GM21360 (cell line): ENCODE results near the gene MAP4K2.

ENCODE experiments used
- ATAC-seq: cut with Tn5 transposase; IDR thresholded peaks from one replicate; pipeline ENCODE4 v1.9.1; 2021; ENCODE audit warnings: mild to moderate bottlenecking, moderate library complexity; ENCODE audit not compliant: unreplicated experiment

Gene MAP4K2

DNA sequence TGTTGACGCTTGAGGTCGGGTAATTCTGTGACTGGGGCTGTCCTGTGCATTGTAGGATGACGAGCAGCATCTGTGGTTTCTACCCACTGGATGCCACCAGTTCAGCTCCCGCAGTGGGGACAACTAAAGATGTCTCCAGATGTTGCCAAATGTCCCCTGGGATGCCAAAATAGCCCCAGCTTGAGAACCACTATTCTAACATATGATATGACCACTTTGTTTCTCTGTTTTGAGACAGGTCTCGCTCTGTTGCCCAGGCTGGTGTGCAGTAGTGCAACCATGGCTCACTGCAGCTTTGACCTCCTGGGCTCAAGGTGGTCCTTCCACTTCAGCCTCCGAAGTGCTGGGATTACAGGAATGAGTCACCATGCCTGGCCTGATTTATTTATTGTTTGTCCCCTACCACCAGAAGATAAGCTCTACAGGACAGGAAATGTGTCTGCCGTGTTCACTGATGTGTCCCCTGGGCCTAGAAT lies 11.7 kb upstream of the MAP4K2 start:
- peak; percentile 42 for ATAC-seq

DNA sequence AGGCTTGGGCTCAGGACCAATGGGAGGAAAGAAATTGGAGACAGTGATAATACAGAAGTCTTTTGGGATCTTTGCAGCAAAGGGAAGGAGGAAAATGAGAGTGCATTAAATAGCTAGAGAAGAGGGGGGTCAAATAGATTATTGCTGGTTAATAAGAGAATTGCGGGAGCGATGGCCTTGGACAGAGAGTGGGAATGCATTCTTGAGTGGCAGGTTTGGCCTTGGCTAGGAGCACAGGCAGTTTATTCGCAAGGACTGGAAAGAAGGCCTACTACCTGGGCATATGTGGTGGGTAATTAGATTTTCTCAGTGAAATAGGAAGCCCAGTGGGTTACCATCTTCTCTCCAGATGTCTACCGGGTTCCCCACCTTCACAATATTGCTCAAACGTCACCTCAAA lies 10.8 kb upstream of the MAP4K2 start:
- no peak for ATAC-seq

DNA sequence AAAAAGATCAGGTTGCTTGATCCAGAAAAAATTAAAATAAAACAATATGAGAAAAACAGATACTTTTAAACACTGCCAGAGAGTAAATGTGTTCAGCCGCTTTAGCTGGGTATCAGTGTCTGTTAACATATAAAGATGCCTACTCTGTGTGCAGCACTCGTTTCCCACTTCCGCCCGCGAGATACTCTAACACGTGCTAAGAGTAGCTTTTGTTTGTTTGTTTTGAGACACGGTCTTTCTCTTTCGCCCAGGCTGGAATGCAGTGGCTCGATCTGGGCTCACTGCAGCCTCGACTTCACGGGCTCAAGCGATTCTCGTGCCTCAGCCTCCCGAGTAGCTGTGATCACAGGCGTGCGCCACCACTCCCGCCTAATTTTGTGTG lies 7.9 kb upstream of the MAP4K2 start:
- ATAC-seq = no peak

DNA sequence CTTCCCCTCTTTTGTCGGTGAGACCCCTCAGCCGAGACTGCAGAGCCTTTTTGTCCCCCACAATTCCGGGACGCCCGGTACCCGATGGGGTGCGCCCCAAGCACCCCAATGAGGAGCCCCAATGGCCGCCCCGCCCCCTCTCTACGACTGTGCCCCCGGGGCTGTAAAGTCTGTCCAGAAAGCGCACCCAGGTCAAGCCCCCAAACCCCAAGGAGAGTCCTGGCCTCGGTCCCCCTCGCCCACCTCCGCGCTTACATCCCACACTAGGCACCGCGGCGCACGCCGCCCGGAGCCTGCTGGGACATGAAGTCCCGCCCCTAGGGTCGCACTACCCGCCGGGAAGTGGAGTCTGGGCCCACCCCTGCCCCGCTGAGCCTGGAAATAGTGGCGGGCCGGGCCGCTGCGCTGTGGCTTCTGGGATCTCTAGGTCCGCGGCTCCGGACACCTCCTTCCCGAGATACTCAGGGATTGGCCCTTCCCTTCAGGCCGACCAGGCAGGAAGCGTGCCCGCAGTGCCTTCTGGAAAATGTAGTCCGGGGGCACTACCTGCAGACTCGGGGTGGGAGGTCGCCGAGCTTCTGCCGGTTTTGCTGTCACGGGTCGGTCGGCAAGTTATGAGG lies 7.4 kb upstream of the MAP4K2 start, which contains the start of gene MEN1:
Gene MEN1, minus strand, starts transcription at position 281 of the 620 bp plus-strand sequence. CDS start 442 bp downstream, outside the sequence.
- ATAC-seq = peak; percentile 52

DNA sequence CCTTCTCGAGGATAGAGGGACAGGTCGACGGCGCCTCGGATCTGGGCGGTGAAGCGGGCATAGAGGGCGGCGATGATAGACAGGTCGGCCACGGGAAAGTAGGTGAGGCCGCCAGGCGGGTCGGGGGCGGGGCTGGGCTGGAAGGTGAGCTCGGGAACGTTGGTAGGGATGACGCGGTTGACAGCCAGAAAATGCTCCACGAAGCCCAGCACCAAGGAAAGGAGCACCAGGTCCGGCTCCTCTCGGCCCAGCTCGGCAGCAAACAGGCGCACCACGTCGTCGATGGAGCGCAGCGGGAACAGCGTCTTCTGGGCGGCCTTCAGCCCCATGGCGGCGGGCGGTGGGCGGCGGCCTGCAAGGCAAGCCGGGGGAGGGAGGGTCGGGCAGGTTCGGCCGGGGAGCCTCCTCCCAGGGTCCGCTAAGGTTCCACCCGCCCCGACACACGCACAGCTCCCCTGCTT lies 6.8 kb upstream of the MAP4K2 start:
- peak; percentile 8 for ATAC-seq

DNA sequence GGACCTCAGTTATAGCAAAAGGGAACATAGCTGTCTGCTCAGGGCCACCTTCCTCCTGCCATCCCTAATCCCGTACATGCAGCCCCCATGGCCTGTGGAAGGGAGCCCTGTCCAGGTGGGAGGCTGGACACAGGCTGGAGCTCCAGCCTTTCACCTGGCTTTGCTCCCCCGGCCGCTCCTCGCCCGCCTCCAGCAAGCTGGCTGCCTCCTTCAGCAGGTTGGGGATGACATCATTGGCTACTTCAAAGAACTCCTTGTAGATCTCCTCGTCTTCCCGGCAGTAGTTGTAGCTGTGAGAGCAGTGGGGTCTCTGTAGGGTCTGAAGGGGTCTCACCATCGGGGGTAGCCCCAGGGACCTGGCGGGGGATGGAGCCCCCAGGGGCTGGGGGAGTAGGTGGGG lies 2.5 kb upstream of the MAP4K2 start:
- no peak for ATAC-seq

DNA sequence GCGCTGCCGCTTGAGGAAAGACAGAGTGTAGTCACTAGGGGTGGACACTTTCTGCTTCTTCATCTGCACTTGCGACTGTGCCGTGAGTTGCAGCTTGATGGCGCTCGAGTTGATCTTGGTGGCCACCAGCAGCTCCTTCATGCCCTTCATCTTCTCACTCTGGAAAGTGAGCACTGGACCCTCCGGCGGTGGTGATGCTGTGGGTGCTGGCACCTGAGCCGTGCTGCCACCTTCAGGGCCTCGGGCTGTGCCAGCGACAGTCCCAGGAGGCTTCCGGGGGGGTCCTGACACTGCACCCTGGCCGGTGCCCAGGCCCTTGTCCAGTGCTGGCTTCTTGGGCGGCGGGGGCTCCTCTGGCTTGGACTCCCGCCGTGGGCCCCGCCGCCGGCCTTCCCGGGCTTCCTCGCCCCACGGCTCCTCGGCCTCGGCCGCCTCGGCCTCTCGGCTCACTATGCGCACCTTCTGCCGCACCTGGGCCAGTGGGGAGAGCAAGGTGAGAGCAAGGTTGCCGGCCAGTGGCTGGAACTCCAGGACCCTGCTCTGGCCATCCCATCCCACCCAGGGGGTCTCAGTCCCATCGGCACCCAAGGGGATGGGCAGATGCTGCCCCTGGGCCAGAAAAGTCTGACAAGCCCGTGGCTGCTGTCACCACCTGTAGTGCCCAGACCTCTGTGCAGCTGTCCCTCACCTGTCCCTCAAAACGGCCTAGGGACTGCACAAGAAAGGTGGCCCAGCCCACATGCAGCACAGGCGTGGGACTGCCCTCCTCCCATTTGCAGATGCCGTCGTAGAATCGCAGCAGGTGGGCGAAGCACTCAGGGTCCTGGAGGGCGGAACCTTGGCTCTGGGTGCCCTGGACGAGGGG lies 1.6 kb upstream of the MAP4K2 start:
- ATAC-seq = no peak

DNA sequence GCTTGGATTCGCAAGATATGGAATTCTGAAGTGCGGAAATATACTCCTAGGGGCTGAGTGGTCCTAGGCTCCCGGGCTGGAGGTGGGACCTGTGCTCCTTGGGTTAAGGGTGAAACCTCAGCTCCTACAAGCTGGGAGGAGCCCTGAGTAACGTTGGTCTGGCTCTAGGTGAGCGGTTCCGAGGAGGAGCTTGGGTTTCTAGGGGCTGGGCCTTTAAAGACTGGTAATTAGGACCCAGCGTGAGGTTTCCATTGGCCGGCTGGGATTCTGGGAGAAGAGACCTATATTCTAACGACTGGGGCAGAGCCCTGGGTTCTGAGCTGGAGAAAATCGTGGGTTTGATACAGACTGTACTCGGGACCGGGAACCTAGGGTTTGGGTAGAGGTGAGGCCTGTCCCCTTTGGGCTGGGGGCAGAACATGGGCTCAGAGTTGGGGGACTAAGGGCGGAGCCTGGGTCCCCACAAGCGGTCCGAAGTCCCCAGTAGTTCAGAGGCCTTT lies 882 bp upstream of the MAP4K2 start:
- ATAC-seq = no peak

DNA sequence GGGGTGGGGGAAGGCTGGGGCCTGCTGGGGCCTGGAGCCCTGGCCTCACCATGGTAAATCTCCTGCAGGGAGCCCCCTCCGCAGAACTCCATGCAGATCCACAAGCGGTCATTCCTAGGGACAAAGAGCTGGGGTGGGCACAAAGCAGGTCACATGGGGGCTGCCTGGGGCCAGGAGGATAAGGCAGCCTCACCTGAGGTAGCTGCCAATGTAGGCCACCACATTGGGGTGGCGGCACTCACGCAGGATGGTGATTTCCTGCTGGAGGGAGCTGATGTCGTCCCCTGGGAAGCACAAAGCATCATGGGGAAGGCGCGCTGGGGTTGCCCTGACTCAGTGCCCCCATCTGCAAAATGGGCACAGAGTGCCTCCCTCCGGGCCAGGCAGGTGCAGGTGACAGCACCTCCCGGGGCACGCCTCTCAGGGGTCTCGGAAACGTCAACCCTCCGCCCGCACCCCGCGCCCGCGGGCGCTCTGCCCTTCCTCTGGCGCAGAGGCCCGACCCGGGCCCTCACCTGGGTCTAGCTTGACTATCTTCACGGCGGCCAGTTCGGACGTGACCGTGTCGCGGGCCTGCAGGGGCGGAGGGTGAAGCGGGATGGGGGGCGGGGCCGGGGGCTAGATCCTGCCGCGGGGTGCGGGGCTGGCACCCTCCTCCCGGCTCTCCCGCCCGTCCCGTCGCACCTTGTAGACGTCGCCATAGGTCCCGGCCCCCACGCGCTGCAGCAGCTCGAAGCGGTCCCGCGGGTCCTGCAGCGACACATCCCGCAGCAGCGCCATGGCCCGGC lies 450 bp downstream of the MAP4K2 start:
- ATAC-seq = peak; percentile 22

DNA sequence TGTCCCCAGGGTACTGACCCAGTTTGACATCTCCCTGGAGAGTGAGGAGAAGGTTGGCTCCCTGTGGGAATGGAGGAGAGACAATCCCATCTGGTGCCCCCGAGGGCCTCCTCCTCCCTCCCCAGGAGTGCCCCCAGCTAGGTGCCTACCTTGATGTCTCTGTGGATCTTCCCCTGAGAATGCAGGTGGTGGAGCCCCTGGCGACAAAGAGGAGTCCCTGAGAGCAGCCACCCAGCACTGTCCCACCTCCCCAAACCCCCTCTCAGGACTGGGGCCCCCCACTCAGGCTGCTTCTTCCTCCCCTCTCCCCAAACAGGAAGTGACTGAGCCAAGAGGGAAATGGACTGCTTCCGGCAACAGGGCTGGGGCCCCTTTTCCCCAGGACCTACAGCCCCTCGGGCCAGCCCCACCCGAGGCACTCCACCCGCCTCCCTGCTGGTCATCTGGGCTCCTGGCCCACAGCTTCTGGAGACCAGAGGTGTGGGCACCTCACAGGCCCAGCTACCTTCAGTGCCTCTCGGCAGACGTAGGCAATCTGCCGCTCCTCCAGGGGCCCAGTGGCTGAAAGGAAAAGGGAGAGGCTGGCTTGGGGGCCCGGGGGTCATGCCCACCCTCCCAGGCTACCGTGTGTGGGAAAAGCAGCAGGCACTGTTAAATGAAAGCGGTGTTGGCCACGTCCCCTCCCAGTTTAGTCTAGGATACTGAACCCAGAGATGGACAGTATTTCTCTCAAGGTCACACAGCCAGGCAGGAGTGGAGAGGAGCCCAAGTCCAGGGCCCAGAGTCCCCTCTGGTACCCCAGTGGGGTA lies 1.2 kb downstream of the MAP4K2 start:
- ATAC-seq = no peak

DNA sequence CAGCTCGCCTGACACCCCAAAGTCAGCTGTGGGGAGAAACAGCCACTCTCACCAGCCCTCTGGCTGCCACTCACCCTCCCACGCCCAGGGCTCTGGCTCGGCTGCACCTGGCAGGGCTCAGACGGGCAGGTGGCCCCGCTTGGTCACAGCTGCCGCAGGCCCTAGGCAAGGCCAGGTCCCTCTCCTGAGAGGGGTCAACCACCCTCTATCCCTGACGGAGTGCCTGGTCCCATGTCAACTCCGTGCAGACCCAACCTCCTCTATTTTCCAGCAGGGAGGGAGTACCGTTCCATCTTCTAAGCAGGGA lies 1.9 kb downstream of the MAP4K2 start:
- ATAC-seq = no peak

DNA sequence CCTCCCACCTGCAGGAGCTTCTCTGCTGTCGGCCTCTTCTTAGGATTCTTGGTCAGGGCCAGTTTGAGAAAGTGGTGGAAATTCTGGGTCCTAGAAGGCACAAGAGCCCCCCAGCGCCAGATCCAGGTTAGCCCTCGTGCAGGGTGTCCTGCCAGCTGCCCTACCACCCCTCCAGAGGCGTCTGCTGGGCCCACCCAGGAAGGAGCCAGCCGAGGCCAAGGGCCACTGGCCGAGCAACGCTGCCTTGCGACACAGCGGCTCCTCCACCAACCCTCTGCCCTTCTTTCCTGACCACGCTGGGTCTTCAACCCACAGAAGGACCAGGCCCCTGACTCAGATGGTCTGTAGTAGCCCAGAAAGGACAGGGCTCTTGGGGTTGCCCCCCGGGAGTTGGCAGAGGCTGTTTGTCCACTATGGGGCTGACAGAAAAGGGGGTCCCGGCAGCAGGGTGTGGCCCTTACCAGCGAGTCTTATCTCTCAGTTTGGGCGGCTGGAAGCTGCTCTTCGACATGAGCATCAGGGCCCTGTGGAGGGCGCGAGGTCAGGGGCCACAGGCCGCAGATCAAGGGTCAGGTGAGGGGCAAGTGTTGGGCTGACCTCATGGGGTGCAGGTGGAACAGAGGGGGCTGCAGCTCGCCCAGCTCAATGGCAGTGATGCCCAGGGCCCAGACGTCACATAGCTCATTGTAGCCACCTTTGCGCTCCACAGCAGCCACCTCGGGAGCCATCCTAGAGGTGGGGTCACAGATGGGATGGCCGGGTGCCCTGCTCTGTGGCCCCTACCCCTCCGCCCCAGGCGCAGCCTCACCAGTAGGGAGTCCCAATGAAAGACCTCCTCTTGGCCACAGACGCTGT lies 2.5 kb downstream of the MAP4K2 start:
- ATAC-seq = no peak

DNA sequence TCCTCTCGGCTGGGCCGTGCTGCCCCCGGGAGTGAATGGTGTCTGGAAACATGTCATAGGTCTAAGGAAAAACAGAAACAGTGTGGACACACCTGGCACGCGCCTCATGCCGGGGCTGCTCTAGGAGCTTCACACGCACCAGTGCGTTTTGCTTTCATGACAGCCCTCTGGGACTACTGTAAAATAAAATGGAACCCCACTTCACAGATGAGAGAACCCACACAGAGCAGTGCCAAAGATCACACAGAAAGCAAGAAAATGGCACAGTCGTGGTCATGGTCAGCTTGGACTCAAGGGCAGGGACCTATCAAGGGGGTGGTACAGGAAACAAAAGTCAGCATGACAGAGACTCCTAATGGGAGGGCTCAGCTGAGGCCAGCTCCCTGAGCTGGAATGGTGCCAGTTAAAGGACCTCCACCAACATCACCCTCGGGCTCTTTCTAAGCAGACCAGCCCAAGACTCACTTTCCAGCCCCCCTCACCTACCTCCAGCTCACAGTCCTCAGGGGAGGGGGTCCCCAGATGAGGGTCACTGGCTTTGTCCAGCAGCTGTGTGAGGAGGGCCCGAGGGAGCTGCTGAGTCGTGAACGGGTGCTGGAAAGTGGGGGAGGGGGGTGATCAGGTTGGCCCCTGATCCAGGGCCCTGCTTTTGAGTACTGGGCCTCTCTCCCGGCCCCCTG lies 3.3 kb downstream of the MAP4K2 start:
- no peak for ATAC-seq

DNA sequence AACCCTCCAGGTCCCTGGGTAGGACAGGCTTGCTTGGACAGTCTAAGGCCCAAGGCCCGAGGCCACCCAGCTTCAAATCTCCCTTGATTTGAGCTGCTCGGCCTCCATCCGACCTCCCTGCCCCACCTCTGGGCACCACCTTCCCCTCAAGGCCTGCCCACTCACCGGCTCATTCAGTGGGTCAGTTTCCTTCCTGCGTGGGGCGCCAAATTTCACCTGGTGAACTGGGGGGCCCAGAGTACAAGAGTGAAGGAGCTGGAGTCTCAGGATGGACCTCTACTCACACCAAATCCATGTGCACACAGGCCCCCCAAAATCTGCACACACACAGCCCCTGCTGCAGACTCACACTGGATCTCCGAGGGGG lies 3.8 kb downstream of the MAP4K2 start:
- ATAC-seq = no peak

DNA sequence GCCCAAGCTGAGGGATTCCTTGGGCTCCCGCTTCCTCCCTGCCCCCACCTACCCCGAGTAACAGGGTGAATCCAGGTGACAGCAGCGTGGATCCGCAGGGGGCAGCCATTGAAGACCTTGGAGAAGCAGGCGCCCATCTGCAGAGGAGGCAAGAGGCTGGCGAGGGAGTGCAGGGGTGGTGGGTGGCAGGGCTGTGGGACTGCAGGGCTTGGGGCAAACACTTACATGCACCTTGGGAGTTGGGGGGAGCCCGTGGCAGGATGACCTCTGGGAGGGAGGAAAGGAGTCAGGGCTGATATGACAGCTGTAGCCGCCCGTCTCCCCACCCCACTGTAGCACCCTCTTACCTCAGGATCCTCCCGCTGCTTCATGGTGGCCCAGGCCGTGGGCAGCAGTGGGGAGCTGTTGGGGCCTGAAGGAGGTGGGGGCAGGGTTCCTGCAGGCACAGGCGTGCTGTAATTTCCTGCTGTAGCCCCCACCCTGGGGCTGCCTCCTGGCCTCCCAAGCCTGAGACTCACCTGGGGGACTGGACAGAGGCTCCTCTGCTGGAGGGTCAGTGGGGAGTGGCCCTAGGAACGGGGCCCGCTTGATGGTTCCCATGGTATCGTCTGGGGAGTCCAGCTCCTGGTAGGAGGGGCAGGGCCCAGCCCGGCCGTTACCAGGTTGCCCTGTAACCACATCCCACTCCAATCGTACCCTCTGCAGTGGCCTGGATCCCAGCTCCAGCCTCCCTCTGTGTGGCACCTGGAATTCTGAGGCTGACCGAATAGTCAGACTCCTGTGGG lies 6.1 kb downstream of the MAP4K2 start:
- no peak for ATAC-seq

DNA sequence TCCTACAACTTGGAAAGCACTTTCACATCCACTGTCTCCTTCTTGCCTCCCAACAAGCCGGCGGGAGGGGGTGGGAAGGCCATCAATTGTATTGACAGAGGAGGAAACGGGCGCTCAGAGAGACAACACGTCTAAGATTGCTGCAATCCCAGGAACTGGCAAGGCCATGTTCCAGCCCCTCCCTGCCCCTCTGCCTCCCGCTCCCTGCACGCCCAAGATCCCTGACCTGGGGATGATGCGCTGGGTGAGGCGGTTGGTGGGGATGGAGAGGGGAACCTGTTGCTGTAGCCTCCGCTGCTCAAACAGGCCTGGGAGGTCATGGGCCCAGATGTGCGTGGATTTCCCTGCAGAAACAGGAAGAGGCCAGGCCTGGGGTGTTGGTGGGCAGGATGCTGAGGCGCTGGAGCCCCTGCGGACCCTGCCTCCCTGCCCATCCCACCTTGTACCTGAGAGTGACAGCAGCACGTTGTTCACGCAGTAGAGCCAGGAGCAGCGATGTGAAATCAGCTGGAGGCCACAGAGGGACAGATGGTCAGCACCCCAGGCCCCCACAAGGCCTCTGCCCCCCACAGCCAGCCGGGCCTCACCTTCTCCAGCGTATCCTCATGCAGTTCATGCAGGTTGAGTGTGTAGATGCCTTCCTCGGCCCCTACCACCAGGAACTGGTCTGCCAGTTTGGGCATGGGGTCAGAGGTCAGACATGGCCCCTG lies 6.8 kb downstream of the MAP4K2 start:
- no peak for ATAC-seq

DNA sequence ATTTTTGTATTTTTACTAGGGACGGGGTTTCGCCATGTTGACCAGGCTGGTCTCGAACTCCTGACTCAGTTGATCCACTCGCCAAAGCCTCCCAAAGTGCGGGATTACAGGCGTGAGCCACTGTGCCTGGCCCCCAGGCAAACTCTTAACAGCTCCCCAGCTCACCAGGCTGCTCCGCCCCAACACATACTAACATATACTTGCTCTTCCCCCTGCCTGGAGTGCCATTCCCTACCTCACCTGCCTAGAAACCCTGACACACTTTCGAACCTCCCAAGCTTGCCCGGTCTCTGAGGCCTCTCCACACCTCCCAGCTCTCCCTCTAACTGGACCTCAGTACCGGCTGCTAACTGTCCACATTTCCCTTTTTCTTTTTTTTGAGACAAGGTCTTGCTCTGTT lies 8.5 kb downstream of the MAP4K2 start:
- ATAC-seq = no peak
